ENCODE data around the gene IRAK2. TPM values are rescaled to one million over a fixed set of nuclear protein-coding genes. Genes with fewer than 3 reads are reported as not detected.

The IRAK2 gene
- total RNA-seq, 3 donors from 2014 or later (not counting 1 experiment from before 2014, with no cell fraction given): 10.4 to 28.2 (median 10.9) TPM

GRCh38 chr3:10279384-10280176 is 114.9 kb downstream of the IRAK2 start:
- Mint-ChIP-seq H3K36me3 (no peaks in the 10 kb centered on the region), H3K9me3 (no peaks in the 10 kb centered on the region)
- intact Hi-C loops (cut with micrococcal nuclease): no loop called here

GRCh38 chr3:10280177-10280529 is 115.4 kb downstream of the IRAK2 start:
- no peaks in the 10 kb centered on the region for H3K27me3 Mint-ChIP-seq (ENCODE audit: low read depth in 2 of 2)
- H3K9me3 Mint-ChIP-seq: no peaks in the 10 kb centered on the region
- peaks cover 28 to 33% of the 10 kb centered on the region in 2 donors for H3K4me1 Mint-ChIP-seq
- no peaks in the 10 kb centered on the region for H3K27me3 ChIP-seq (ENCODE audit: control insufficient read depth, insufficient read depth, low read length)
- no peaks in the 10 kb centered on the region for H3K9me3 ChIP-seq (ENCODE audit: control insufficient read depth, insufficient read depth, low read length)
- H3K36me3 Mint-ChIP-seq: no peaks in the 10 kb centered on the region
- intact Hi-C loops (cut with micrococcal nuclease): no loop called here
- ATAC-seq (no peak), DNase-seq (peak in 1 of 2 donors; percentile 31)
- no peak for TF ChIP-seq CTCF (IDR thresholded peaks at IDR 0.05)
- peaks cover 31% of the 10 kb centered on the region for H3K4me1 ChIP-seq (ENCODE audit: control insufficient read depth, insufficient read depth, low read length)
- peak overlapping the region in 1 of 2 donors; percentile 55 for H3K27ac Mint-ChIP-seq
- peaks cover 64% of the 10 kb centered on the region for H3K36me3 ChIP-seq (ENCODE audit: control insufficient read depth, insufficient read depth, low read length)
- no peak overlapping the region for H3K4me3 Mint-ChIP-seq
- H3K27ac ChIP-seq (ENCODE audit: low read length): no peak overlapping the region
- WGBS (ENCODE audit: insufficient coverage): 98% methylated on average over 5 of the region's 5 CpGs
- no peak overlapping the region for H3K4me3 ChIP-seq (ENCODE audit: low read length)

More at GRCh38 chr3:10279384-10280176, 114.9 kb downstream of the IRAK2 start:
- H3K27me3 ChIP-seq (ENCODE audit: control insufficient read depth, insufficient read depth, low read length): no peaks in the 10 kb centered on the region
- Mint-ChIP-seq H3K4me3 (no peak overlapping the region), H3K27ac (peak overlapping the region in 1 of 2 donors; percentile 55), H3K4me1 (peaks cover 24 to 29% of the 10 kb centered on the region in 2 donors), H3K27me3 (ENCODE audit: low read depth in 2 of 2) (no peaks in the 10 kb centered on the region)
- no peak for TF ChIP-seq CTCF (IDR thresholded peaks at IDR 0.05)
- H3K9me3 ChIP-seq (ENCODE audit: control insufficient read depth, insufficient read depth, low read length): no peaks in the 10 kb centered on the region
- WGBS (ENCODE audit: insufficient coverage): 96% methylated on average over 13 of the region's 13 CpGs
- H3K4me1 ChIP-seq (ENCODE audit: control insufficient read depth, insufficient read depth, low read length): peaks cover 27% of the 10 kb centered on the region
- no peak overlapping the region for H3K27ac ChIP-seq (ENCODE audit: low read length)
- ATAC-seq: no peak
- H3K36me3 ChIP-seq (ENCODE audit: control insufficient read depth, insufficient read depth, low read length): peaks cover 63% of the 10 kb centered on the region
- no peak overlapping the region for H3K4me3 ChIP-seq (ENCODE audit: low read length)
- no peak for DNase-seq

GRCh38 chr3:10280571-10280970 is 115.9 kb downstream of the IRAK2 start:
- peaks cover 31% of the 10 kb centered on the region for H3K4me1 ChIP-seq (ENCODE audit: control insufficient read depth, insufficient read depth, low read length)
- no peaks in the 10 kb centered on the region for H3K9me3 ChIP-seq (ENCODE audit: control insufficient read depth, insufficient read depth, low read length)
- intact Hi-C loops (cut with micrococcal nuclease): no loop called here
- ATAC-seq (no peak), DNase-seq (no peak)
- no peak overlapping the region for H3K27ac ChIP-seq (ENCODE audit: low read length)
- no peaks in the 10 kb centered on the region for H3K36me3 Mint-ChIP-seq
- peak overlapping the region in 1 of 2 donors; percentile 55 for H3K27ac Mint-ChIP-seq
- H3K9me3 Mint-ChIP-seq: no peaks in the 10 kb centered on the region
- no peak for TF ChIP-seq CTCF (IDR thresholded peaks at IDR 0.05)
- WGBS (ENCODE audit: insufficient coverage): 90% methylated on average over 5 of the region's 6 CpGs
- peaks cover 27 to 33% of the 10 kb centered on the region in 2 donors for H3K4me1 Mint-ChIP-seq
- no peaks in the 10 kb centered on the region for H3K27me3 Mint-ChIP-seq (ENCODE audit: low read depth in 2 of 2)
- H3K4me3 Mint-ChIP-seq: no peak overlapping the region
- H3K27me3 ChIP-seq (ENCODE audit: control insufficient read depth, insufficient read depth, low read length): no peaks in the 10 kb centered on the region
- H3K36me3 ChIP-seq (ENCODE audit: control insufficient read depth, insufficient read depth, low read length): peaks cover 65% of the 10 kb centered on the region
- no peak overlapping the region for H3K4me3 ChIP-seq (ENCODE audit: low read length)

All from natural killer cell (primary cell).